ENCODE results near the gene CAMK2A.
"Not testable (repeated sequence)": the region's sequence is repeated elsewhere in the genome, so short reads cannot be mapped to it uniquely, and the experiment has no call there.

CAMK2A gene

GRCh38 chr5:150257424-150257823 lies 32.1 kb downstream of the CAMK2A start:
- no peak for FAIRE-seq
- TF ChIP-seq POLR2A (IDR thresholded peaks at IDR 0.05; ENCODE audit: low read depth, low read length) (no peak), TAF1 (IDR thresholded peaks at IDR 0.05; ENCODE audit: borderline replicate concordance, low read depth, low read length) (no peak), POLR2AphosphoS5 (IDR thresholded peaks at IDR 0.05; ENCODE audit: low read depth, low read length) (no peak)
- no peak for DNase-seq (ENCODE audit: insufficient read length)

- DNase-seq (ENCODE audit: insufficient read length): no peak
- no peak for TF ChIP-seq POLR2AphosphoS5 (IDR thresholded peaks at IDR 0.05; ENCODE audit: low read depth, low read length)
- no peak for FAIRE-seq
These were observed 33.0 kb downstream of the CAMK2A start for GRCh38 chr5:150256410-150257064.

GRCh38 chr5:150255659-150256409 lies 33.7 kb downstream of the CAMK2A start:
- no peak for FAIRE-seq

DNA sequence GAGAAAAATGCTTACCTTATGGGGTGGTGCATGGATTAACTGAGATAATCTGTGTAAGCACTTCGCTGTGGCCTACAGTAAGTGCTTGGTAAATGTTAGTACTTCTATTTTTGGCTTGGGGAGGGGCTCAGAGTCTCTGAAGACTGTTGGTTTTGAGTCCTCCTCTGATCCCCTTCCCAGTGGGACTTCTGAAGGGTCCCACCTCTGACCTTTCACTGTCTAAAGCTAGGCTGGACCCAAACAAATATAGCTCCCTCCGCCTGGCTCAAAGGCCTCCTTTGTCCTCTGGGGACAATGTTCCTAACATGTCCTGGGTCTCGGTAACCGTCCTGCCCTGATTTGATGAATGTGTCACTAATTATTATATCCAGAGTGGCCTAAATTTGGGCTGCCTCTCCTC lies 34.8 kb downstream of the CAMK2A start:
- FAIRE-seq (no peak), DNase-seq (ENCODE audit: insufficient read length) (no peak)
- TF ChIP-seq POLR2A (IDR thresholded peaks at IDR 0.05; ENCODE audit: low read depth, low read length) (no peak), POLR2AphosphoS5 (IDR thresholded peaks at IDR 0.05; ENCODE audit: low read depth, low read length) (no peak), TAF1 (IDR thresholded peaks at IDR 0.05; ENCODE audit: borderline replicate concordance, low read depth, low read length) (no peak)

More at GRCh38 chr5:150255659-150256409, 33.7 kb downstream of the CAMK2A start:
- TF ChIP-seq POLR2AphosphoS5 (IDR thresholded peaks at IDR 0.05; ENCODE audit: low read depth, low read length) (no peak), TAF1 (IDR thresholded peaks at IDR 0.05; ENCODE audit: borderline replicate concordance, low read depth, low read length) (no peak), POLR2A (IDR thresholded peaks at IDR 0.05; ENCODE audit: low read depth, low read length) (no peak)
- no peak for DNase-seq (ENCODE audit: insufficient read length)

DNA sequence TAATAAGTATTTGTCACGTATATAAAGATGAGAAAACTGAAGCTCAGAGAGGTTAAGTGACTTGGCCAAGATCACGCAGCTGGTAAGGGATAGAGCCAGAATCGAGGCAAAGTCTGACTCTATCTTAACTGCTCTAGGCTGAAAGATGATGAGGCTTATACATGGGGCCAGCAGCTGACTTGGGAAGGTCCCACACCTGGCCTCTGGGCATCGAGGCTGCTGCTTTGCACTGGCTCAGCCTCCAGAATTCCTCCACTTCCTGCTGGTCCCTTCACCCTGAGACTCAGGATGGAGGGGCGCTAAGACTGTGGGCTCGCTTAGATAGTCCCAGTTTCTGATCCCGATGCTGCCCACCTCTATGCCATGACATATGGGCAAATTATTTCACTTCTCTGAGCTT lies 35.2 kb downstream of the CAMK2A start:
- FAIRE-seq (no peak), DNase-seq (ENCODE audit: insufficient read length) (no peak)
- no peak for TF ChIP-seq TAF1 (IDR thresholded peaks at IDR 0.05; ENCODE audit: borderline replicate concordance, low read depth, low read length)
- no peak for TF ChIP-seq POLR2A (IDR thresholded peaks at IDR 0.05; ENCODE audit: low read depth, low read length)
- TF ChIP-seq POLR2AphosphoS5 (IDR thresholded peaks at IDR 0.05; ENCODE audit: low read depth, low read length): no peak

- TF ChIP-seq TAF1 (IDR thresholded peaks at IDR 0.05; ENCODE audit: borderline replicate concordance, low read depth, low read length) (no peak), POLR2AphosphoS5 (IDR thresholded peaks at IDR 0.05; ENCODE audit: low read depth, low read length) (no peak), POLR2A (IDR thresholded peaks at IDR 0.05; ENCODE audit: low read depth, low read length) (no peak)
- DNase-seq (ENCODE audit: insufficient read length) (no peak), FAIRE-seq (no peak)
These were observed 36.0 kb downstream of the CAMK2A start for GRCh38 chr5:150253416-150254208.

DNA sequence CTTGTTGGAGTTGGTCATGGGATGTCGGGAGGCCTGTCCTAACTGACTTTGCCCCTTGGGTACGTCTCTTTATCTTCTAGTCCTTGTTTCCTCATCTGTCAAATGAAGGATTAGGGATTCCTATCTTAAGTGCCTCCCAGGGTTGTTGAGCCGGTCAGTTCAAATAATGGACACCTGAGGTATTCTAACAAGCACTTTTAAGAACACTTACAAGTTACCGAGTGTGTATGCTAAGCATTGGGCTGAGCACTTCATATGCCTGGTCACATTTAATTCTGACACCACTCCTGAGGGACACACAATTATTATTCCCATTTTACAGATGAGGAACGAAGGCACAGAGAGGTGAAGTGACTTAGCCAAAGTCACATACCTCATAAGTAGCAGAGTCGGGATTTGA lies 37.1 kb downstream of the CAMK2A start:
- TF ChIP-seq POLR2A (IDR thresholded peaks at IDR 0.05; ENCODE audit: low read depth, low read length) (no peak), TAF1 (IDR thresholded peaks at IDR 0.05; ENCODE audit: borderline replicate concordance, low read depth, low read length) (no peak), POLR2AphosphoS5 (IDR thresholded peaks at IDR 0.05; ENCODE audit: low read depth, low read length) (no peak)
- DNase-seq (ENCODE audit: insufficient read length) (no peak), FAIRE-seq (no peak)

GRCh38 chr5:150251504-150251903 lies 38.1 kb downstream of the CAMK2A start:
- no peak for DNase-seq (ENCODE audit: insufficient read length)
- no peak for FAIRE-seq
- TF ChIP-seq TAF1 (IDR thresholded peaks at IDR 0.05; ENCODE audit: borderline replicate concordance, low read depth, low read length) (no peak), POLR2A (IDR thresholded peaks at IDR 0.05; ENCODE audit: low read depth, low read length) (no peak), POLR2AphosphoS5 (IDR thresholded peaks at IDR 0.05; ENCODE audit: low read depth, low read length) (no peak)

DNA sequence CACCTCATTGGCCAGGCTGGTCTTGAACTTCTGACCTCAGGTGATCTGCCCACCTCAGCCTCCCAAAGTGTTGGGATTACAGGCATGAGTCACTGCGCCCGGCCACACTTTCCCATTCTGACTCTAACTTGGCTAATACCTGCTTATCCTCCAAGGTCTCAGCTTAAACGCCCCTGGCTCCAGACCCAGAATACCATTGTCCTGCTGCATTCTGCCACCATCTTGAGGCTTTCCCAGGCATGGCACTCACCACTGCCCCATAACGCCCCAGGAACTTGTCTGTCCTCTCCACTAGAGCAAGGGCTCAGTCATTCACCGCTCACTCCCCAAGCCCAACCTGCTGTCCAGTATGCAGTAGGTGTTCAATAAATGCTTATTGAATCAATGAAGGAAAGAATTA lies 39.8 kb downstream of the CAMK2A start:
- no peak for TF ChIP-seq POLR2AphosphoS5 (IDR thresholded peaks at IDR 0.05; ENCODE audit: low read depth, low read length)
- TF ChIP-seq POLR2A (IDR thresholded peaks at IDR 0.05; ENCODE audit: low read depth, low read length): no peak
- no peak for TF ChIP-seq TAF1 (IDR thresholded peaks at IDR 0.05; ENCODE audit: borderline replicate concordance, low read depth, low read length)
- FAIRE-seq (no peak), DNase-seq (ENCODE audit: insufficient read length) (no peak)

- DNase-seq (ENCODE audit: insufficient read length) (no peak), FAIRE-seq (no peak)
- no peak for TF ChIP-seq TAF1 (IDR thresholded peaks at IDR 0.05; ENCODE audit: borderline replicate concordance, low read depth, low read length)
- no peak for TF ChIP-seq POLR2AphosphoS5 (IDR thresholded peaks at IDR 0.05; ENCODE audit: low read depth, low read length)
- TF ChIP-seq POLR2A (IDR thresholded peaks at IDR 0.05; ENCODE audit: low read depth, low read length): no peak
These were observed 40.6 kb downstream of the CAMK2A start for GRCh38 chr5:150248946-150249345.

DNA sequence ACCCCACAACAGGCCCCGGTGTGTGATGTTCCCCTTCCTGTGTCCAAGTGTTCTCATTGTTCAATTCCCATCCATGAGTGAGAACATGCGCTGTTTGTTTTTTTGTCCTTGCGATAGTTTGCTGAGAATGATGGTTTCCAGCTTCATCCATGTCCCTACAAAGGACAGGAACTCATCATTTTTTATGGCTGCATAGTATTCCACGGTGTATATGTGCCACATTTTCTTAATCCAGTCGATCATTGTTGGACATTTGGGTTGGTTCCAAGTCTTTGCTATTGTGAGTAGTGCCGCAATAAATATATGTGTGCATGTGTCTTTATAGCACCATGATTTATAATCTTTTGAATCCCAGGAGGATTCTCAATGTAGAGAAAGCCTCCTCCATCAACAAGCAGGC lies 41.1 kb downstream of the CAMK2A start:
- FAIRE-seq; DNase-seq (ENCODE audit: insufficient read length): not testable (repeated sequence)

GRCh38 chr5:150247726-150248125 lies 41.8 kb downstream of the CAMK2A start:
- no peak for FAIRE-seq

More at GRCh38 chr5:150247726-150248125, 41.8 kb downstream of the CAMK2A start:
- no peak for DNase-seq (ENCODE audit: insufficient read length)
- no peak for TF ChIP-seq TAF1 (IDR thresholded peaks at IDR 0.05; ENCODE audit: borderline replicate concordance, low read depth, low read length)
- TF ChIP-seq POLR2AphosphoS5 (IDR thresholded peaks at IDR 0.05; ENCODE audit: low read depth, low read length): no peak
- TF ChIP-seq POLR2A (IDR thresholded peaks at IDR 0.05; ENCODE audit: low read depth, low read length): no peak

Data from GM12892 (cell line).